DOHH2 (cell line): Measurements from ENCODE around the gene SOX5.

Experiments
- EZH2phosphoT487 ChIP-seq: fragments of 200-600 bp; sonication (generic); IDR thresholded peaks from 2 replicates; pipeline ENCODE4 v1.6.1; 2017; ENCODE audit warnings: borderline replicate concordance, mild to moderate bottlenecking, antibody characterized with exemption, low read length, moderate library complexity, mixed read lengths
- TF ChIP-seq, protein P1 (sequence below): fragments of 200-600 bp; sonication (generic); IDR thresholded peaks from one replicate; pipeline ENCODE4 v1.5.1; 2014; ENCODE audit warnings: antibody characterized with exemption, mild to moderate bottlenecking, low read depth, low read length; ENCODE audit not compliant: poor library complexity, severe bottlenecking

DNA sequence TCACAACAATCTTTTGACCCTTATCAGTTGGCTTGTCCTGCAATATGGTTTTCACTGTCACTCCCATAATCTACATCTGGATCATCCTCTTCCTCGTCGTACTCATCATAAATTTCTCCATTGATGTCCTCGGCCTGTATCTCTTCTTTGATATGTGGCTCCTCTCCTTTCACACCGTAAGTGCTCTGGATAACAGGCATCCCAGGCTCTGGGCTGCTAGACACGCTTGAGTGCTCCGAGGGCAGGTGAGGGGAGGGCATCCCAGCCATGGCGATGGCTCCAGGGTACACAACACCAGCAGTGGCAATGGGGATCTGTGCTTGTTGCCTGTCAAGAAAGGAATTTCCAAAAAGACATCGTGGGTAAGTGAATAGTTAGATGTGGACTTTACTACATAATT, 415.3 kb downstream of the SOX5 start:
- TF ChIP-seq EZH2phosphoT487: no peak
- TF ChIP-seq, protein P1, sequence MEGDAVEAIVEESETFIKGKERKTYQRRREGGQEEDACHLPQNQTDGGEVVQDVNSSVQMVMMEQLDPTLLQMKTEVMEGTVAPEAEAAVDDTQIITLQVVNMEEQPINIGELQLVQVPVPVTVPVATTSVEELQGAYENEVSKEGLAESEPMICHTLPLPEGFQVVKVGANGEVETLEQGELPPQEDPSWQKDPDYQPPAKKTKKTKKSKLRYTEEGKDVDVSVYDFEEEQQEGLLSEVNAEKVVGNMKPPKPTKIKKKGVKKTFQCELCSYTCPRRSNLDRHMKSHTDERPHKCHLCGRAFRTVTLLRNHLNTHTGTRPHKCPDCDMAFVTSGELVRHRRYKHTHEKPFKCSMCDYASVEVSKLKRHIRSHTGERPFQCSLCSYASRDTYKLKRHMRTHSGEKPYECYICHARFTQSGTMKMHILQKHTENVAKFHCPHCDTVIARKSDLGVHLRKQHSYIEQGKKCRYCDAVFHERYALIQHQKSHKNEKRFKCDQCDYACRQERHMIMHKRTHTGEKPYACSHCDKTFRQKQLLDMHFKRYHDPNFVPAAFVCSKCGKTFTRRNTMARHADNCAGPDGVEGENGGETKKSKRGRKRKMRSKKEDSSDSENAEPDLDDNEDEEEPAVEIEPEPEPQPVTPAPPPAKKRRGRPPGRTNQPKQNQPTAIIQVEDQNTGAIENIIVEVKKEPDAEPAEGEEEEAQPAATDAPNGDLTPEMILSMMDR: no peak
